Upper lobe of left lung (tissue), 4 donors: ENCODE data around the gene CEP72.

Experiments
- CTCF ChIP-seq, 6 experiments: fragments of 450-650 bp in 4 of 6; fragments of 200-600 bp in 2 of 6; sonication (generic) in 2 of 6; IDR thresholded peaks; one replicate each; pipeline ENCODE4 v1.5.1; 2016 to 2019; ENCODE audit warnings: antibody characterized with exemption in 6 of 6
- POLR2A ChIP-seq, 4 donors: fragments of 450-650 bp; IDR thresholded peaks; one replicate each; pipeline ENCODE4 v1.5.1; 2016 to 2017; ENCODE audit warnings: antibody characterized with exemption in 4 of 4, mild to moderate bottlenecking in 2 of 4
- POLR2AphosphoS5 ChIP-seq, 2 donors: sonication (generic); formaldehyde crosslinking; IDR thresholded peaks; one replicate each; pipeline ENCODE4 v1.5.1; 2017; ENCODE audit warnings: antibody characterized with exemption in 2 of 2

GRCh38 chr5:601771-602465 lies 10.2 kb upstream of the CEP72 start:
- no peak for TF ChIP-seq CTCF (IDR thresholded peaks at IDR 0.05)
- TF ChIP-seq POLR2AphosphoS5 (IDR thresholded peaks at IDR 0.05) = no peak
- no peak for TF ChIP-seq POLR2A (IDR thresholded peaks at IDR 0.05)
